RPMI8226 (cell line): ENCODE measurements around the gene NAPSA.
A peak's percentile ranks its signal among the peaks of the same experiment; 100 is the strongest.

Experiments
- DNase-seq: peaks from one replicate; pipeline ENCODE4 v3.0.0-alpha.2; 2015

Gene NAPSA

GRCh38 chr19:50383852-50384684 lies 18.6 kb upstream of the NAPSA start, which contains the start of gene POLD1:
Gene POLD1, plus strand, starts transcription at chr19:50384347. Its CDS starts 14,505 bp downstream, at chr19:50398852.
- peak; percentile 99 for DNase-seq

- DNase-seq, result no peak
Measured at GRCh38 chr19:50383001-50383851, 17.8 kb upstream of the NAPSA start.

DNA sequence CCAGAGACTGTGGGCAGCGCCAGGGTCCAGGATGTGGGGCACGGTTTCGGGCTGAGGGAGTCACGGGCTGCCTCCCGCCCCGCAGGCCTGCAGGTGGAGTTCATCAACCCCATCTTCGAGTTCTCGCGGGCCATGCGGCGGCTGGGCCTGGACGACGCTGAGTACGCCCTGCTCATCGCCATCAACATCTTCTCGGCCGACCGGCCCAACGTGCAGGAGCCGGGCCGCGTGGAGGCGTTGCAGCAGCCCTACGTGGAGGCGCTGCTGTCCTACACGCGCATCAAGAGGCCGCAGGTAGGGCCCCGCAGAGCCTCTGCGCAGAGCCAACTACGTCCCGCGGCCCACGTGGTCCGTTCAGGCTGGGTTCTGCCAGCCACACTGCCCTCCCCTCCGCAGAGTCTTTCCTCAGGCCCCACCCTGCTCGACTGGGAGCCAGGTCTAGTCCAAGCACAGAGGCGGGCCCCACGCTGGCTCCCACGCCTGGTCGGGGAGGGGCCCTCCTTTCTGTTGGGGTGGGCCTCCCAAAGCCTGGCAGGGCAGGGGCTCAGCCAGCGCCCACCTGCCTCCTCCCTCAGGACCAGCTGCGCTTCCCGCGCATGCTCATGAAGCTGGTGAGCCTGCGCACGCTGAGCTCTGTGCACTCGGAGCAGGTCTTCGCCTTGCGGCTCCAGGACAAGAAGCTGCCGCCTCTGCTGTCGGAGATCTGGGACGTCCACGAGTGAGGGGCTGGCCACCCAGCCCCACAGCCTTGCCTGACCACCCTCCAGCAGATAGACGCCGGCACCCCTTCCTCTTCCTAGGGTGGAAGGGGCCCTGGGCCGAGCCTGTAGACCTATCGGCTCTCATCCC lies 16.7 kb upstream of the NAPSA start:
- DNase-seq, result no peak

DNA sequence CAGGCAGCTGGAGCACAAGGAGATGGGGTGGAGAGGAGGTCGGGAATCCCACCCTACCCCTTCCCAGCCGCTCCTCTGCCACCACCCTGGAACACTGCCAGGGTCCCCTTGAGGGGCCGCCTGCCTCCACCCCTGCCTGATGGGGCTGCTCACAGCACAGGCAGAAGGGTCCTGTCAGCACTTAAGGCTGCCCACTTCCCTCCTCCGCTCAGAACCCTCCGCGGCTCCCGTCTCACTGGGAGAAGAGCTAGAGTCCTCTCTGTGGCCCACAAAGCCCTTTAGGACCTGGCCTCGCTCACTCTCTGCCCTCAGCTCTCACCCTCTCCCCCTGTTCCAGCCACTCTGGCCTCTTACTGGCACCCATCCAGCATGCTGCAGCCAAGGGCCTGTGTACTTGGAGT lies 15.3 kb upstream of the NAPSA start:
- no peak for DNase-seq

DNA sequence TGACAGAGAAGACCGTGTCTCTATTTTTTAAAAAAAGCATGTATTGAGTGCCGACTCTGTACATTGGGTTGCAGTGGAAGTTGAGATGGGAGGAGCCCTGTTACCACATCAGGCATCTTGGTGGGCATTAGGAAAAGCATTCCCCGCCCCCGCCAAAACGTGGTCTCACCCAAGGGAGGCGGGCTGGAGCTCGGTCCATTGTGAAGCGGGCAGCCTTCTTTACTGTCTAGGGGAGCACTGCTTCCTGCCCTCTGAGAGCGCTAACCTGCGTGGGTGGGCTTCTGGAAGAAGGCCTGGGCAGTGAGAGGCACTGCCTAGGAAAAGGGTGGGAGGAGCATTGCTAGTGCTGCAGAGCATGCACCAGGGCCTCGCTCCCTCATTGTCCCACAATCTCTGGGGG lies 14.7 kb upstream of the NAPSA start:
- DNase-seq, result no peak

- DNase-seq, result no peak
Measured at GRCh38 chr19:50379602-50380001, 14.2 kb upstream of the NAPSA start.

DNA sequence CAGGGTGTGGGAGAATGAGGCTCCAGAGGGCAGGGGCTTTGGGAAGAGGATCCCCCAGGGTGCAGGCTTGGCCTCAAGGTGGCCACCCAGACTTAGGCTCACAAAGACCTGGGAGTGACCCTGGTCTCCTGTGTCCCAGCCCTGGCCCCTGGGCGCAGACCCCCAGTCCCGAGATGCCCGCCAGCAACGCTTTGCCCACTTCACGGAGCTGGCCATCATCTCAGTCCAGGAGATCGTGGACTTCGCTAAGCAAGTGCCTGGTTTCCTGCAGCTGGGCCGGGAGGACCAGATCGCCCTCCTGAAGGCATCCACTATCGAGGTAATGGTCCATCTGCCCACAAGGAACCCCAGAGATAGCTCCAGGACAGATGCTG lies 13.4 kb upstream of the NAPSA start:
- DNase-seq, result no peak

DNA sequence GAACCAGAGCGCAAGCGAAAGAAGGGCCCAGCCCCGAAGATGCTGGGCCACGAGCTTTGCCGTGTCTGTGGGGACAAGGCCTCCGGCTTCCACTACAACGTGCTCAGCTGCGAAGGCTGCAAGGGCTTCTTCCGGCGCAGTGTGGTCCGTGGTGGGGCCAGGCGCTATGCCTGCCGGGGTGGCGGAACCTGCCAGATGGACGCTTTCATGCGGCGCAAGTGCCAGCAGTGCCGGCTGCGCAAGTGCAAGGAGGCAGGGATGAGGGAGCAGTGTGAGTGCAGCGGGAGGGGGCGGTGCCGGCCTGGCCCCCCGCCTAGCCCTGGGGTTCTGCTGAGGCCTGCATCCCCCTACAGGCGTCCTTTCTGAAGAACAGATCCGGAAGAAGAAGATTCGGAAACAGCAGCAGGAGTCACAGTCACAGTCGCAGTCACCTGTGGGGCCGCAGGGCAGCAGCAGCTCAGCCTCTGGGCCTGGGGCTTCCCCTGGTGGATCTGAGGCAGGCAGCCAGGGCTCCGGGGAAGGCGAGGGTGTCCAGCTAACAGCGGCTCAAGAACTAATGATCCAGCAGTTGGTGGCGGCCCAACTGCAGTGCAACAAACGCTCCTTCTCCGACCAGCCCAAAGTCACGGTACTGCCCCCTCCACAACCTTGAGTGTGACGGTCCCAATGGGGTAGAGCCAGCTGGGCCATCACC lies 12.9 kb upstream of the NAPSA start:
- DNase-seq, result no peak

DNA sequence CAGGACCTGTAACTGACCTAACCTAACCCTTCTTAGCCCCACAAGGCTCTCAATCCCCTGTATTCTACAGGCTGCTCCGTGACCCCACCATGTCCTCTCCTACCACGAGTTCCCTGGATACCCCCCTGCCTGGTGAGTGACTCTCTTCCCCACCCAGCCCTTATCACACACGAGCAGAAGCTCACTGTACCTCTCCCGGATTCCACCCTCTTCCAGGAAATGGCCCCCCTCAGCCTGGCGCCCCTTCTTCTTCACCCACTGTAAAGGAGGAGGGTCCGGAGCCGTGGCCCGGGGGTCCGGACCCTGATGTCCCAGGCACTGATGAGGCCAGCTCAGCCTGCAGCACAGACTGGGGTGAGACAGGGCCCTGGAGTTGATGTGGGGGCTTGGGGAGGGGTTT lies 12.1 kb upstream of the NAPSA start:
- no peak for DNase-seq

GRCh38 chr19:50377051-50377461 lies 11.6 kb upstream of the NAPSA start:
- no peak for DNase-seq

DNA sequence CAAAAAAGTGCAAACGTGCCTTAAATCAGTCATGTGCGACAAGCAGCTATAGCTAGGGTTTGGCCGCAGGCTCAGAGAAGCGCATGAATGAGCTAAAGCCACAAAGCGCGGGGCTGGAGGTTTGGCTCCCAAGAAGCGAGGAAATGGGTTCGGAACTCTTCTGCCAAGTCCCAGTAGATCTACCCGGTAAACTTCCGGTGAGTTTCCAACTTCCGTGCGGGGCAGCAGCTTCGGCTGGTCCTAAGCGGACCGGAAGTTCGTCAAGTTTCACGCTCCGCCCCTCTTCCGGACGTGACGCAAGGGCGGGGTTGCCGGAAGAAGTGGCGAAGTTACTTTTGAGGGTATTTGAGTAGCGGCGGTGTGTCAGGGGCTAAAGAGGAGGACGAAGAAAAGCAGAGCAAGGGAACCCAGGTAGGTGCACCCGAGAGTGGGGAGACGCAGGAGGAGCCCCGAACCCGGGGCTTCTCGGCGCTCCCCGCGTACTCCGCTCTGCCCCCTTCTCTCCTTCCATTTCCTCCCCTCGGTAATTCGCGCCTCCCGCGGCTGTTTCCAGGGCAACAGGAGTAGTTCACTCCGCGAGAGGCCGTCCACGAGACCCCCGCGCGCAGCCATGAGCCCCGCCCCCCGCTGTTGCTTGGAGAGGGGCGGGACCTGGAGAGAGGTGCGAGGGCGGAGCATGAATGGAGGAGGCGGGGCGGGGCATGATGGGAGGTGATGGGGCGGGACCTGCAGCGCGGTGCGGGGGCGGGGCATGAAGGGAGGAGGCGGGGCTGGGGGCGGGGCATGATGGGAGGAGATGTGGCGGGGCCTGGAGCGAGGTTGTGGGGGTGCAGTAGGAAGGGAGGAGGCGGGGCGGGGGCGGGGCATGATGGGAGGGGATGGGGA lies 11.0 kb upstream of the NAPSA start, which contains the start of gene NR1H2:
Gene NR1H2, plus strand, starts transcription at position 292 of the 885 bp plus-strand sequence. CDS start 1,149 bp downstream, outside the sequence.
- DNase-seq, result peak; percentile 98

DNA sequence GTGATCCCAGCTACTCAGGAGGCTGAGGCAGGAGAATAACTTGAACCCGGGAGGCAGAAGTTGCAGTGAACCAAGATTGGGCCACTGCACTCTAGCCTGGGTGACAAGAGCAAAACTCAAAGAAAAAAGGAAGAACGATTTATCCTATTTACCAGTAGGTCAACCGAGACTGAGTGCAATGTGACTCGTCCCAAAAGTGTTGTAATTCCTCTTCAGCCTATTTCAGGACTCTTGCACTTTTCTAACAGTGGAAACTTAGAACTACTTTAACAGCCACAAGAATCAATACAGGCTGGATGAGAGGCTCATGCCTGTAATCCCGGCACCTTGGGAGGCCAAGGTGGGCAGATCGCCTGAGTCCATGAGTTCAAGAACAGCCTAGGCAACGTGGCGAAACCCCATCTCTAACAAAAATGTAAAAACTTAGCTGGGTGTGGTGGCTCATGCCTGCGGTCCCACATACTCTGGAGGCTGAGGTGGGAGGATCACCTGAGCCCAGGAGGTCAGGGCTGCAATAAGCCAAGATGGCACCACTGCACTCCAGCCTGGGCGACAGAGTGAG lies 6.6 kb upstream of the NAPSA start:
- no peak for DNase-seq

- peak; percentile 67 for DNase-seq
Measured at GRCh38 chr19:50368649-50369570, 3.5 kb upstream of the NAPSA start.

DNA sequence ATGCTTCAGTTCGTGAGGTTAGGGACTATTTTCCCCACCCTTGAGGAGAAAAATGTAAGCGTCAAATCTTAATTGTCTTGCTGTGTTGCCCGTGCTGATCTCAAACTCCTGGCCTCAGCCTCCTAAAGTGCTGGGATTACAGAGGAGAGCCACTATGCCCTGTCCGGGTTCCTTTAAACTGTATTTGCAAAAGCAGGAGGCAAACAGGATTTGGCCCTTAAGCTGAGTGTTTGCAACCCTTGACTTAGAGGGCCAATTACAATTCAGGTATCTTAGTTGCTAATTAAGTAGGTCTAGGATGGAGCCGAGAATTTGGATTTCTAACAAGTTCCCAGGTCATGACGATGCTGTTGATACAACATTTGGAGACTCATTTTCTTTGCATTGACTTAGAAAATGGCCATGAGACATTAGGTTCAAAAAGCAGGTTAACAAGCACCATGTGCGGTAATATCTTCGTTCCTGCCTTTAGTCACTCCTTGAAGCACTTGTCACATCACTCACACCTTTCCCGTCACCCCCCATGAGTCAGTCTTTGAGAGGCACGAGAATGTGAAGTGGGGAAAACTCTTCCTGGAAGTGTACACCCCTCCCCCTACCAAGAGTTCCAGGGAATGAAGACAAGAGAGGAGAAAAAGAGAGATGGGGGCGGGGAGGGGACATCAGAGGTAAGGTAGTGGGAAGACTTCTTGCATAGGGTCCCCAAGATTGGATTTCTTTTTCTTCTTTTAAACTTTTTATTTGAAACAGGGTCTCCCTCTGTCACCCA lies 2.6 kb downstream of the NAPSA start:
- DNase-seq, result no peak

GRCh38 chr19:50362030-50362412 lies 3.4 kb downstream of the NAPSA start:
- no peak for DNase-seq

DNA sequence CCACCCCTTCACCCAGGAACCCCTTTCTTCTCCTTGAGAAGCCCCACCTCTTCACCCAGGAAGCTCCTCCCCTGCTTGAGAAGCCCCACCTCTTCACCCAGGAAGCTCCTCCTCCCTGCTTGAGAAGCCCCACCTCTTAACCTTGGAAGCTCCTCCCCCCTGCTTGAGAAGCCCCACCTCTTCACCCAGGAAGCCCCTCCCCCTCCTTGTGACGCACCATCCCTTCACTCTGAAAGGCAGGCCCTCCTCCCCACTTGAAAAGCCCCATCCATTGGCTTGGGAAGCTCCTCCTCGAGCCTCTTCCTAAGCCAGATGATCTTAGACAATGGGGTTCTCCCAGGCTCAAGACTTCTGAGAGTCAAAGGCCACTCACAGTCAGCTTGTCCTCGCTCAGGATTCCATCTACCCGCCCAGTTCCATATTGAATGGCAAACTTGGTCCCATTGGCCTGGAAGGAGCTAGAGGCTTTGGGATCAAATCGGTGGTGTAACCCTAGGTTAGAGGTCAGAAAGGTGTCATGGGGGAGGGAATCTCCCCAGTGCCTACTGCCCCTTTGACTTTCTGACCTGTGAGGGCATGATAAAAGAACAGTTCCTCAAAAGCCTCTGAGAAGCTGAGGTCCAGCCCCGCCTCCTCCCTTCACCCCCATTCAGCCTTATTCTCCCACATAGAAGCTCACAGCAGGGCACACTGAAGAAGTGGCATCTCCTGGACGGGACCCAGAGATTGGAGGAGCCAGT lies 4.0 kb downstream of the NAPSA start:
- no peak for DNase-seq

- no peak for DNase-seq
Measured at GRCh38 chr19:50359328-50359818, 6.1 kb downstream of the NAPSA start.
